GM18867 (cell line): ENCODE data around the gene STX8.
A peak's percentile ranks its signal among the peaks of the same experiment; 100 is the strongest.
"Not testable (repeated sequence)": the region's sequence is repeated elsewhere in the genome, so short reads cannot be mapped to it uniquely, and the experiment has no call there.

Experiments used
- ATAC-seq: cut with Tn5 transposase; IDR thresholded peaks from one replicate; pipeline ENCODE4 v1.9.1; 2021; ENCODE audit warnings: mild to moderate bottlenecking, moderate library complexity; ENCODE audit not compliant: unreplicated experiment

Gene STX8

GRCh38 chr17:9408381-9408780 is 167.2 kb downstream of the STX8 start:
- no peak for ATAC-seq

GRCh38 chr17:9406046-9406606 is 169.5 kb downstream of the STX8 start:
- ATAC-seq, result no peak

DNA sequence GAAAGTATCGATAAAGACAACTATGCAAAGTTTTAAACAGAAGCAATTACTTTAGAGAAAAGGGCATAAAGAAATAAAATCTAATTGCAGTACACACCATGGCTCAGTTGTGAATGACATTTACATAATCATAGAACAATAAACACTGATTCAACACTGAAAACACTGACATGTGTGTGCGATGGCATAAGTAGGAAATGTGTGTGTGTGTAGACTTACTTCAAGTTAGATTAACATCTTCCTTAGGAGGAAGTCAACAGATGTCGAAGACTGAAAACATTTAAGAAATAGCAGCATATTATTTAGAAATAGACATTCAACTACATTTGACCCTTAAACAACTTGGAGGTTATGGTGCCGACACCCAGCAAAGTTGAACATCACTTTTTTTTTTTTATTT is 172.4 kb downstream of the STX8 start:
- no peak for ATAC-seq

DNA sequence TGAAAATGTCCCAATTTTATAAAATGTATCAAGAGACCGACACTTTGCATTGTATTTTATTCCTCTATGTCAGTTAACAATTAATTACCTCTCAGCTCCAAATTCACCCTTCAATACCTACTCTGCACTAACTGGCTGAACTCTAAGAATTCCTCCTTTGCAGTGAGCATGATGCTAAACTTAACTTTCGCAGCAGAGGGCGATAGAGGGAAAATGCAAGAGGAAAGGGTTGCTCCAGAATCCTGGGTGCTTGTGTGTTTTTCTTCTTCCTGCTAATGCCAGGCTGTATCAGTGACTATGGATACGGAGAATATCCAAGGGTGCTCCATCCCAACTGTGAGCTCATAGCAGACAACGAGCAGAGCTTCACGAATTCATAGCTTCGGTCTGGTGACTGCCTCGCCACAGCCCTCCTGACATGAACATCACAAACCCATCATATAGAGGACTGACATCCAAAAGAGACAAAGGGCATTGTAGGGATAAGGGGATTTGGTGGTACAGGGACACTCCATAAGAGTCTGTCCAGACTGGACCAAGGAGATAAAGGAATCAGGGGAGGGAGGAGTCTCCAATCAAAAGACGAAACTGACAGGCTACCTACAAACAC is 172.9 kb downstream of the STX8 start:
- ATAC-seq, result no peak

DNA sequence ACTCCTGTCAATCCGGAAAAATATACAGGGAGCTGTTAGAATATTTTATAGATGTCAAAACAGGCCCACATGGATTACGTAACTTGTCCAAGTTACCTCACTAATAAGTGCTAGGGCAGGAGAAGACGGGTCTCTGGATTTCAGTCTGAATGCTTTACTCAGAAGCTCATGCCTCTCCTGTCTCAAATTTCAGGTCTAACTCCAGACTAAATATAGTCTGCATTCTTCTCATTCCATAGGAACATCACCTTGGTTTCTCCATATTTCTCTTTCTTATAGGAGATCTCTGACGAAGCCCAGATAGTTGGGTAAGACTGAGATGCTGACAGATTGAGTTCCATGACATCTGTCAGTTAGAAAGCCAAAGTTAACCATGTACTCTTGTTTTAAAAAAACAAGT is 174.2 kb downstream of the STX8 start:
- ATAC-seq, result no peak

DNA sequence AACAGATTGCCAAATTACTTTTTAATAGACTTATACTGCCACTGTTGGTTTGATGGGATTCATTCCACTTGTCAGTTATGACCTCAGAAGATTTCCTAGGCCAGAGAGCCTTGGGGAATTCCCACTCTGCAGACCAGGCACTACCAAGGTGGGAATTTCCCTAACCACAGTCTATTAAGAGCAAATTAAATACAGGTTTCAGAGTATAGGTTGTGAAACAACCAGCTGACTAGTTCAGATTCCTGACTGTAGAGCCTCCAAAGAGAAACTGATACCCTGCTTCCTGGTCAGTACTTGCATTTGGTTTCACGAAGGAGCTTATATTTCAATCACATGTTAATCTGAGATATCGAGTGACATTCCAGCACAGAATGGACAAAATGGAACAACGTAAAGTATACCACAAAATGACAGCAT is 186.5 kb downstream of the STX8 start:
- peak; percentile 73 for ATAC-seq

- ATAC-seq, result no peak
Observed at GRCh38 chr17:9386401-9386800, 189.2 kb downstream of the STX8 start.

- ATAC-seq, result no peak
Observed at GRCh38 chr17:9383826-9384225, 191.8 kb downstream of the STX8 start.

GRCh38 chr17:9382626-9383025 is 193.0 kb downstream of the STX8 start:
- ATAC-seq, result no peak

DNA sequence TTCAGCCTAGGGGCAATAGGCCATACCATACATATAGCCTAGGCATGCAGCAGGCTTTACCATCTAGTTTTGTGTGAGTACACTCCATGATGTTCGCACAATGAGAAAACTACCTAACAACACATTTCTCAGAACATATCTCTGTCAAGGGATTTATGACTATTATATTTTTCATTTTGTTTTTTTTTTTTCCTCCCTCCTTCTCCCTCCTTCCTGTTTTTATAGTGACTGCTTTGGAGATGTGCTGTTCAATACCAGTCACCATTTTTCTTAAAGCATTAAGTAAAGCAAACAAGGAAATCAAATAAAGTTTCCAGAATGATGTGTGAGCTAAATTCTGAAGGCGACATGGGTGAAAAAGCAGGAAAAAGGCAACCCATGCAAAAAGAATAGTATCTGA is 194.6 kb downstream of the STX8 start:
- ATAC-seq, result no peak

DNA sequence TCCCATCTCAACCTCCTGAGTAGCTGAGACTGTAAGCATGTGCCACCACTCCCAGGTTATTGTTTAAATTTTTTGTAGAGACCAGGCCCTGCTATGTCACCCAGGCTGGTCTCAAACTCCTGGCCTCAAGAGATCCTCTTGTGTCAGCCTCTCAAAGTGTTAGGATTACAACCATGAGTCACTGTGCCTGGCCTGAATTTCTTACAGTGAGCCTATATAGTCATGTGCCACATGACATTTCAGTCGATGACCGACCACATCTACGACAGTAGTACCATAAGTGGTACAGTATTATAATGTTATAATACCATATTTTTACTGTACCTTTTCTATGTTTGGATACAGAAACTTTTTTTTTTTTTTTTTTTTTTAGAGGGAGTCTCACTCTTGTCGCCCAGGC is 195.3 kb downstream of the STX8 start:
- no peak for ATAC-seq

- not testable (repeated sequence) for ATAC-seq
Observed at GRCh38 chr17:9376177-9376576, 199.4 kb downstream of the STX8 start.

DNA sequence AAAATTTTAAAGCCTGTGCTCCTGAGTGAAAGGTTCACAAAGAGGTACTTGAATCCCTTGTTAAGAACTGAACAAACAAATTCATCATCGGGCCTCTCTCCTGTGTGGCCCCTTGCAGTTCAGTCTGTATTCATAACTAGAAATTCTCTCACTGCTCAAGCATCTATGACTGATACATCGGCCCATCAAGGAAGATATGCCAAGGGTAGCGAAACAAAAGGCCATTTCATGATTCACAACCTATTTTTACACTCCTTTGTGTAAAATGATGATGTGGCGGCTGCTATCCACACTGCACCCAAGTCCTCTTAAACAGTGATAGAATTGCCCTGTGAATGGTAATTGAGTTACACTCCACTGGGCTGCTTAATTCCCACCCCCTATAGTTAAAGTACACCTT is 204.6 kb downstream of the STX8 start:
- ATAC-seq, result no peak

DNA sequence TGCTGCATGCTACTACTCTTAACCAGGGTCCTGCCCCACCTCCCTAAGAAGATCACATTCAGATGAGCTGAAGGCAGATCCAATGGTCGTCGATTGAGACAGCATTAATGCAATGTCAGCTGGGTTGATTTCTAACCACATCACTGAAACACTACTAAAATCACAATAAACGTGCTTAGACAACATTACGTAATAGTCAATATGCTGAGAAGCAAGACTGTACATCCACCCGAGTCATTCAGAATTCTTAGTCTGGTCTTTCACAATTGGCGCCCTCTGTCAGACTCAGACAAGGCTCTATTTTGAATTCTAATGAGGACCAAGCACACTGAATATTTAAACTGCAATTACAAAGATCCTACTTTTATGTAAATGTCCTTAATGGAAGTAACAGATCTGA is 205.2 kb downstream of the STX8 start:
- ATAC-seq, result no peak

GRCh38 chr17:9368631-9369030 is 207.0 kb downstream of the STX8 start:
- no peak for ATAC-seq

DNA sequence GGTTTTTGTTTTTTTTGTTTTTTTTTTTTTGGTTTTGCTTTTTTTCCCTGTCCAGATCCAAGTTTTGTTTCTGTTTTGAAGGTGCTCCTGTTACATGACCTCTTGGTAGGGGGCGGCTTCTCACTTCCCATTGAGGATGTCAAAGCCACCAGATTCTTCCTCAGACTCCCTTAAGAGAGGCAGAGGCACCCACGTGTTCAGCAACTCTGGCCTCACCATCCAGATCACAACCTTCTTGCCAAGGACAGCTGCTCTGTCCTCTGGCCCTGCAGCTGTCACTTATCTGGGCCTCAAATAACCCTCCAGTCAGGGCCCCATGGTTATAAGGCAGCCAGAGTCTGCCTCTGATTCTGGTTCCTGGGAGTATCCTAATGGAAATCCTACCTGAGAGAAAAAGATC is 208.5 kb downstream of the STX8 start:
- no peak for ATAC-seq

- no peak for ATAC-seq
Observed at GRCh38 chr17:9364837-9365430, 210.7 kb downstream of the STX8 start.

DNA sequence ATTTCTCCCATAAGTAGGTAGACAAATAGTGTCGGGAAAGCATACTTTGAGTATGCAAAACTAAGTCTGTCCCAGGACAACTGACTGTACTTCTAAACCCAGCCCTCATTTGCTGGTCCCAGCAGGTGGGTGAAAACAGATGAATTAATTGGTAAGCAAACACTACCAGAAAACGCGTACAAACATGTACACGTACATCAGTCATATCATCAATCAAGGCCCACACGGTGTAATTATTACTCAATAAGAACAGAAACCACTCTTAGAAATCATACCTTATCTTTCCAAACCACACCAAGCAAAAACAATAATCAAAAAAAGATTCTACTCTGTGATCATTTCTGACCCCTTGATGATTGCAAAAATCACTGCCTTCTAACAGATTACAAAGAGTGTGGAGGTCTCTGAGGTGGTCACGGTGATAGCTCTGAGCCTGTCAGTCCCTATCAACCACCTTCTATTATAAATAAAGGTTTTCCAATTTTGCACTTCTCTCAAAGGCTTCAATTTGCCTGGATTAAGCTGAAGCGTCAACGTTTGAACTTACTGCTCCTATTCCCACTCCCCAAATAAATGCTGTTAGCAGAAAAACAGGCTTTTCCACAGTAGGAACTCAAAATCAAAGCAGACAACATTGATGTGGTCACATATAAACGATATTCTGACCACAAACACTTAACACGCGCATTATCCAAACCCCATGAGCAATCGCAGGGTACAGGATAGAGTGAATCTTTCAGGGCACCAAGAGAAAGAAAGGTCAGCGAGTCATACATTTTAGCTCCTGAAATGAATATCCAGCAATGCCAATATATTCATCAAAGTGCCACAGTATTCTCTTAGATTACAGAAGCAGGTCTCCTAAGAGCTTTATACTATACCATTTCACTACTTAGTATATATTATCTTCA is 211.9 kb downstream of the STX8 start:
- ATAC-seq, result no peak

DNA sequence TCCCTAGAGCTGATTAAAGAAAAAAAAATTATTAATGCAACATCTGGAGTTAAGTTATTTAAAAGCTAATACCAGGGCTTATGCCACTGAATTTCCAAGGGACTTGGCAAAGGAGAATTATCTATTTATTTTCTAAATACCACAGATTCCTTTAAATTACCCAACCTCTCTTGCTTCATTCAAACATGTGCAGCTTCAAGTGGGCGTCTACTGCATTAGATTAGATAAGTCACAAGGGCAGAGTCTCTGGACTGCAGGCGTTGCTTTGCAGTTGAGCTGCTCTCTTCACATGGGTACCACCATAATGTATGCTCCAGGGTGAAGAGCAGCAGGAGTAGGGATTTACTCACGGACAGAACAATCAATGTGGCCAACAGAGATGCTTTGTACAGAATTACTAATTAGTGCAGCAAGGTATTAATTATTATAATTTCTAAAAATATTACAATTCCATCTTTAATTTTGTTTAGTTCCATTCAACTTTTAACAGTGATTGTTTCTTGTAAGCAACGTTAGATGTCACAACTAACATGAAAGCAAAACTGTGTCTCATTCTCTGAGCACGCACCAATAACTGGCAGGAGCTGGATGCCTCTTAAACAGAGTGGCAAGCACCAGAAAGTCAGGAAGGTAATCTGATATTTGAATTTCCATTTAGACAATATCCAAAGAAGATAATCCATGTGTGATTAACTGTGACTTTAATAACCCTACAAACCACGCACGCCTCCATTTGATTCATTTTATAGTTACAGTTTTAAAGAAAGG is 214.2 kb downstream of the STX8 start:
- ATAC-seq, result no peak

DNA sequence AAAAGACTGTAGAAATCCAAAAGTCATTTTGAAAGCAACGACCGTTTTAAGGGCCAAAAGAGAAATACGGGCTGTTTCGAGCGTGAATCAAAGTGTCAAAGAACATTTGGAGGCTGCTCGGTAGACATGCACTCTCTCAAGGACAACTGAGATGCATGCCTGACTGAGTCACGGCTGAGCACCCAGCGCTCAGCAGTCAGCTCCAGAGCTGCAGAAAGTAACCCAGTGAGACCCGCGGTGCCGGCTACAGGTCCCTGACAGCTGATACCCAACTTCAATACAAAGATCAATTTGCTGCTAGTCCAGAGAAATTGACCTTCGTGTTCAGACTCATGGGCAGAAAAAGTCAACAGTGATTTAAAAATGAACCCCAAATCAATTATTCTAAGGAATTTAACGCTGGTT is 214.9 kb downstream of the STX8 start:
- ATAC-seq, result no peak

DNA sequence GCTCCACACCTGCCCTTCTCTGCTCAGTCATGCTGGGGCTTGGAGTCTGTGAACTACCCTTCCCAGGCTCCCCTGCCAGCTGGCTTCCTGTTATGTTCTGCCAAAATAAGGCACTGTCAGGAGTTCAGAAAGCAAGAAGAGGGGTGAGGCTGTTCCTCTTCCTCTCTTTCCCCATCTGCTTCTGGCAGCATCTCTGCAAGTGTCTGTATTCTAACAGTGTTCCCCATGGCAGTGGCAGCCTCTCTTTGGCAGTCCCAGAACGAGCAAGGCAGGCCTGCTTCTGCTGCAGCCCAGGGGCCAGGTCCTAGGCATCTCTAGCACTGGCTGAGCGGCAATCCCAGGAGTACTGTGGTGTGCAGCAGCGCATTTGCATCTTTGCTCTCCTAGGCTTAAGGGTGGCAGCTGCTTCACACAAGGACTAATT is 219.1 kb downstream of the STX8 start:
- ATAC-seq, result no peak
